HG02943 (cell line): ENCODE data around the gene NOL9.
"Not testable (repeated sequence)": the region's sequence is repeated elsewhere in the genome, so short reads cannot be mapped to it uniquely, and the experiment has no call there.

Experiments used
- ATAC-seq: cut with Tn5 transposase; IDR thresholded peaks from one replicate; pipeline ENCODE4 v1.9.1; 2021; ENCODE audit warnings: mild to moderate bottlenecking, low read depth, moderate library complexity; ENCODE audit not compliant: unreplicated experiment

Gene NOL9

GRCh38 chr1:6506210-6507036, 47.9 kb downstream of the NOL9 start:
- no peak for ATAC-seq

GRCh38 chr1:6505367-6506209, 48.7 kb downstream of the NOL9 start:
- no peak for ATAC-seq

GRCh38 chr1:6504887-6505286, 49.4 kb downstream of the NOL9 start:
- no peak for ATAC-seq

GRCh38 chr1:6503884-6504602, 50.3 kb downstream of the NOL9 start:
- no peak for ATAC-seq

GRCh38 chr1:6502000-6502891, 52.1 kb downstream of the NOL9 start:
- ATAC-seq = no peak

GRCh38 chr1:6501279-6501813, 53.0 kb downstream of the NOL9 start:
- ATAC-seq = no peak

GRCh38 chr1:6500544-6501278, 53.6 kb downstream of the NOL9 start:
- no peak for ATAC-seq

- no peak for ATAC-seq
These were observed 55.0 kb downstream of the NOL9 start for GRCh38 chr1:6499296-6499695.

- ATAC-seq = no peak
These were observed 55.7 kb downstream of the NOL9 start for GRCh38 chr1:6498576-6499111.

- ATAC-seq = no peak
These were observed 56.3 kb downstream of the NOL9 start for GRCh38 chr1:6497867-6498575.

- ATAC-seq = no peak
These were observed 57.0 kb downstream of the NOL9 start for GRCh38 chr1:6497215-6497866.

GRCh38 chr1:6496890-6497214, 57.5 kb downstream of the NOL9 start:
- ATAC-seq = no peak

GRCh38 chr1:6496365-6496721, 58.0 kb downstream of the NOL9 start:
- no peak for ATAC-seq

GRCh38 chr1:6495540-6496364, 58.6 kb downstream of the NOL9 start:
- ATAC-seq = no peak

- ATAC-seq = no peak
These were observed 59.3 kb downstream of the NOL9 start for GRCh38 chr1:6495041-6495441.

- no peak for ATAC-seq
These were observed 59.7 kb downstream of the NOL9 start for GRCh38 chr1:6494627-6495026.

GRCh38 chr1:6493834-6494223, 60.5 kb downstream of the NOL9 start:
- ATAC-seq = not testable (repeated sequence)
